Epithelial cell of proximal tubule (primary cell): Measurements from ENCODE around the gene CNTNAP4. TPM values are rescaled to one million over a fixed set of nuclear protein-coding genes. Genes with fewer than 3 reads are reported as not detected.

Experiments
- DNase-seq: peaks from one replicate; pipeline ENCODE4 v3.0.0-alpha.2; 2011; ENCODE audit warnings: low read depth
- H3K4me3 ChIP-seq: 2 replicates; pipeline ENCODE4 v1.5.1; 2011; ENCODE audit warnings: low read depth, mild to moderate bottlenecking, low read length
- CTCF ChIP-seq: conservative IDR thresholded peaks from 2 replicates; pipeline ENCODE4 v1.5.1; 2012; ENCODE audit warnings: low read depth, mild to moderate bottlenecking, low read length
- total RNA-seq: library from RNA; depleted of rRNA; stranded (reverse); fragments of >200 nt; gene quantifications from 2 replicates; pipeline ENCODE4 v1.2.3, GENCODE V29; 2015

The CNTNAP4 gene
- total RNA-seq, 1 donor from 2014 or later: not detected

- no peak overlapping the region for H3K4me3 ChIP-seq
- no peak for DNase-seq
- no peak for TF ChIP-seq CTCF
Observed at GRCh38 chr16:76474048-76474447, 196.8 kb downstream of the CNTNAP4 start.

DNA sequence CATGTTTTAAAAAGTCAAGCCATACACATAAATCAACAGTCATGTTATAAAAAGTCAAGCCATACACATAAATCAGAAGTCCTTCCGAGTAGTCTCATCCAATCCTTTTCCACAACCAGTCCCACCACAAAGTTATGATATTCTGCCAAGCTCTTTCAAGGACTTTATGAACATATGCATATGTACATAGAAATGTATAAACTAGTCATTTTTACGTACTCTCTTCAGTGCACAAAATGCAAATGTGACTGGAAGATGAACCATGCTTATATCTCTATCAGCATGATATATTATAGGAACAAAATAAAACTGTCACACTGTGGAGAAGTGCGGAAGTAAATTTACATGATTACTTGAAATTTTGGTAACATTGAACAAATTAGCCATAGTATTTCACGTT is 200.9 kb downstream of the CNTNAP4 start:
- TF ChIP-seq CTCF: no peak
- no peak overlapping the region for H3K4me3 ChIP-seq
- no peak for DNase-seq

DNA sequence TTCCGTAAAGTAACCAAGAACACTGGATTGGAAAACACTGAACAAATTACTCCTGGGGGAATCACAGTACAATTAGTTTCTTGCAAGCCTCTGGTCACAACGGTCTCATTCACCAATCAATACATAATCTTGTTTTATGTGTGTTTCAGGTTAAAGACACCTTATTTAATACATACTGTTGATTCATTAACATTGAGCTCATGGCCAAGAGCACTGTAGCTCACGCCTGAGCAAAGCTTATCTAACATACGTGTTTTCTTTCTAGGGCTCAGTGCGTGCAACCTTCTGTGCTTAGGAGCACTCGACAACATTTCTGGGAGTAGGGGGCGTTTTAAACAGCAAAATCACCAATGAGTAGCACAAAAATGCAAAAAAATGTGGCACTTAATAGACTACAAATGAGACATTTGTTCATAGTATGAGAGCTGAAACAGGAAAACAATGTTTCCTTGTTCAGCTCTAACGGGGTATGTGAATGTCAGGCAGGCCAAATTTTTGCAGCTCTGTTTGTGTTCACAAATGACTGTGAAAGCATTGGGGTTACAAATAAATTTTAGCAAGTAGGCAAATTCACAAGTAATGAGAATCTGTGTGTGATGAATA is 206.2 kb downstream of the CNTNAP4 start:
- no peak for TF ChIP-seq CTCF
- DNase-seq: no peak
- H3K4me3 ChIP-seq: no peak overlapping the region

DNA sequence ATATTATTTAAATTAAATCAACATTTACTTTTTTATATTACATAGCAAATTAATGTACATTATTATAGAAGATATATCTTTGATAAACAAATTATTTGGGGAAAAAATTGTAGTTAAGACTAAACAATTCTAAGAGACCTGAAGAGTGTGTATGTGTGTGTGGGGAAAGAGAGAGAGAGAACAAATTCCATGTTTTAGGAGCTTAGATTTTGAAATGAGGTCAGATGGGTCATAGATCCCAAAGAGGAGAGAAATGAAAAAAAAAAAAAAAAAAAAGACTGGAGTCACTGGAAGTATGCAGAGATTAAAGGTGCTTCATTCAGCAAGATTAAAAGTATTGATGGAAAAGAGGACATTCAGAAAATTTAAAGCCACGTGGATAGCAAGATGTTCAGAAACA is 206.8 kb downstream of the CNTNAP4 start:
- no peak overlapping the region for H3K4me3 ChIP-seq
- DNase-seq: no peak
- no peak for TF ChIP-seq CTCF

DNA sequence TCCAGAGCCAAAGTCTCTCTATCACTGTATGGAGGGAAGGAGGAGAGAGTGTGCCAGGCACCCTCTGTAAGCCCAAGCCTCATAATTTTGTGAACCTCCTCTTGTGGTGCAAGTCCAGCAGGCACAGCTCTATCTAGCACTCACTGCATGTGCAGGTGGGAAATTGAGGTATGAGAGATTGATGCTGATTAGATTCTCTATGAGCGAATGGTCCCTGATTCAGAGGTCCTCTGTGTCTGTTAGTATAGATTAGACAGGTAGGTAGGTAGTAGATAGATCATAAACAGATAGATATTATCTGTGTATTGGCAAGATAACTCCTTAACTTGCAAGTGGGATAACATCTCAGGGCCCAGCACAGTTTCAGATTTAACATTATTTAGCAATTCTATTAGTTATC is 209.5 kb downstream of the CNTNAP4 start:
- H3K4me3 ChIP-seq: no peak overlapping the region
- DNase-seq: no peak
- no peak for TF ChIP-seq CTCF

GRCh38 chr16:76487411-76488064 is 210.3 kb downstream of the CNTNAP4 start:
- no peak for TF ChIP-seq CTCF
- no peak for DNase-seq
- H3K4me3 ChIP-seq: no peak overlapping the region

DNA sequence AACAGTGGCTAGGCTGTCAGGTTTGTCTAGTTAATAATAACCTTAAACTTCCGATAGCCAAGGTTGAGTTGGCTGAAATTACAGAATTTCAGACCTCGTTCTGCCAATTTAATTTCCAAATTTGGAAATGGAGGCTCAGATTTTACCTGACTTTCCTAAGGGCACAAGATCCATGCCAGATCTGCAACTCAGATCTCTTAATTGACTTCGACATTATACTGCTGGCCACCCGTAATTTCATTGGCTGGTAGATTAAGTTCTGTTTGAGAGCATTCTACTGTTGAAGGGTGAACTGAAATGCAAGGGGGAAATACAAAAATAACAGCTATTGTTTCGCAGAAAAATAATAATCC is 210.8 kb downstream of the CNTNAP4 start:
- no peak for DNase-seq
- no peak for TF ChIP-seq CTCF

More for the DNA sequence above, 210.8 kb downstream of the CNTNAP4 start:
- no peak overlapping the region for H3K4me3 ChIP-seq
